WTC11 (cell line): ENCODE data around the gene SEZ6L2. TPM values are rescaled to one million over a fixed set of nuclear protein-coding genes. Genes with fewer than 3 reads are reported as not detected.

Experiments
- ATAC-seq: fragments of 200-7000 bp; cut with Tn5 transposase; 2 replicates; pipeline ENCODE4 v1.10.0; 2021; ENCODE audit warnings: mild to moderate bottlenecking, moderate library complexity
- CTCF ChIA-PET: fragments of 300-600 bp; sonication (Branson Sonifier 250); formaldehyde crosslinking; loops from one replicate; lab custom pipeline; 2021; ENCODE audit warnings: antibody characterized with exemption; lab: Charles Lee
- POLR2A ChIA-PET: fragments of 350-600 bp; sonication (Branson Sonifier 250); formaldehyde crosslinking; loops from one replicate; lab custom pipeline; 2021; ENCODE audit warnings: antibody characterized with exemption; lab: Charles Lee
- DNase-seq: peaks from one replicate; pipeline ENCODE4 v3.0.0; 2021; ENCODE audit warnings: low spot score
- H3K27ac Mint-ChIP-seq: 2 replicates; pipeline ENCODE4 v1.8.0; 2021; ENCODE audit warnings: mixed read lengths
- H3K27me3 Mint-ChIP-seq: 2 replicates; pipeline ENCODE4 v1.8.0; 2021; ENCODE audit warnings: low read depth, mild to moderate bottlenecking, moderate library complexity, mixed read lengths
- H3K36me3 Mint-ChIP-seq: 2 replicates; pipeline ENCODE4 v1.8.0; 2021; ENCODE audit warnings: mixed read lengths
- H3K4me1 Mint-ChIP-seq: 2 replicates; pipeline ENCODE4 v1.8.0; 2022; ENCODE audit warnings: mixed read lengths
- H3K4me3 Mint-ChIP-seq: 2 replicates; pipeline ENCODE4 v1.8.0; 2021; ENCODE audit warnings: mild to moderate bottlenecking, moderate library complexity, mixed read lengths
- H3K9me3 Mint-ChIP-seq: 2 replicates; pipeline ENCODE4 v1.8.0; 2021; ENCODE audit warnings: mixed read lengths
- CREM ChIP-seq: sonication (generic); formaldehyde crosslinking; IDR thresholded peaks from 2 replicates; pipeline ENCODE4 v1.8.1; 2022; ENCODE audit warnings: mild to moderate bottlenecking, missing genetic modification reagents, moderate library complexity
- FOXK1 ChIP-seq: sonication (generic); formaldehyde crosslinking; IDR thresholded peaks from 2 replicates; pipeline ENCODE4 v1.8.0; 2022; ENCODE audit warnings: mild to moderate bottlenecking, moderate library complexity, missing genetic modification reagents
- FOXP1 ChIP-seq: sonication (generic); formaldehyde crosslinking; IDR thresholded peaks from 2 replicates; pipeline ENCODE4 v1.8.0; 2022; ENCODE audit warnings: missing genetic modification reagents, mild to moderate bottlenecking, moderate library complexity, borderline replicate concordance
- NFE2L1 ChIP-seq: sonication (generic); formaldehyde crosslinking; IDR thresholded peaks from 2 replicates; pipeline ENCODE4 v1.8.1; 2023; ENCODE audit warnings: missing genetic modification reagents
- TP53 ChIP-seq: sonication (generic); formaldehyde crosslinking; IDR thresholded peaks from 2 replicates; pipeline ENCODE4 v1.8.1; 2023; ENCODE audit warnings: mild to moderate bottlenecking, missing genetic modification reagents
- total RNA-seq: library from RNA; stranded (reverse); gene quantifications from 3 replicates; pipeline ENCODE4 v1.2.3, GENCODE V29; 2021
- TF ChIP-seq, protein P1 (sequence below): fragments of 250-450 bp; sonication (Bioruptor Pico); IDR thresholded peaks from 2 replicates; pipeline ENCODE4 v1.9.0; 2021; ENCODE audit warnings: mild to moderate bottlenecking
- TF ChIP-seq, protein P2 (sequence below): sonication (generic); formaldehyde crosslinking; IDR thresholded peaks from 2 replicates; pipeline ENCODE4 v1.8.1; 2023; ENCODE audit warnings: mild to moderate bottlenecking, missing genetic modification reagents, borderline replicate concordance
- TF ChIP-seq, protein P3 (sequence below): sonication (generic); formaldehyde crosslinking; IDR thresholded peaks from 2 replicates; pipeline ENCODE4 v1.8.1; 2023; ENCODE audit warnings: mild to moderate bottlenecking, moderate library complexity, missing genetic modification reagents
- TF ChIP-seq, protein P4 (sequence below): sonication (generic); formaldehyde crosslinking; IDR thresholded peaks from 2 replicates; pipeline ENCODE4 v1.8.1; 2023; ENCODE audit warnings: mild to moderate bottlenecking, missing genetic modification reagents
- TF ChIP-seq, protein P5 (sequence below): fragments of 200-600 bp; IDR thresholded peaks from 2 replicates; pipeline ENCODE4 v1.8.0; 2022; ENCODE audit warnings: antibody characterized with exemption
- TF ChIP-seq, protein P6 (sequence below): sonication (generic); formaldehyde crosslinking; IDR thresholded peaks from 2 replicates; pipeline ENCODE4 v1.8.1; 2023; ENCODE audit warnings: mild to moderate bottlenecking, missing genetic modification reagents
- TF ChIP-seq, protein P7 (sequence below): fragments of 250-450 bp; sonication (Bioruptor Pico); IDR thresholded peaks from 2 replicates; pipeline ENCODE4 v1.9.0; 2021; ENCODE audit warnings: mild to moderate bottlenecking
- TF ChIP-seq, protein P8 (sequence below): sonication (generic); formaldehyde crosslinking; IDR thresholded peaks from 2 replicates; pipeline ENCODE4 v1.8.1; 2023; ENCODE audit warnings: mild to moderate bottlenecking, missing genetic modification reagents, moderate library complexity
- TF ChIP-seq, protein P9 (sequence below): sonication (generic); formaldehyde crosslinking; IDR thresholded peaks from 2 replicates; pipeline ENCODE4 v1.8.0; 2023; ENCODE audit warnings: mild to moderate bottlenecking, missing genetic modification reagents

SEZ6L2 gene
- total RNA-seq, 1 experiment from 2014 or later = 58.2 TPM

DNA sequence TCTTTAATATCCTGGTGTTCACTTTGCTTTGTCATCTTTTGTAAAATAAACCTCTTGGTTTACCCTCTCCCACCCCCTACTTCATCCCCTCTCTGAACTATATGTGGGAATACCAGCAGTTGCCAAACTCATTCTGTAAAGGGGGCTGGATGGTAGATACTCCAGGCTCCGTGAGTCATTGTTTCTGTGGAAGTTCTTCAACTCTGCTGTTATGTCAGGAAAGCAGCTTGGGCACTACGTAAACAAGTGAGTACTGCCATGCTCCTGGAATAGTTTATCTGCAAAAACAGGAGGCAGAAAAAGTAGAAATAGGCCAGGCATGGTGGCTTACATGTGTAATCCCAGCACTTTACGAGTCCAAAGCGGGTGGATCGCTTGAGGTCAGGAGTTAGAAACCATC, 61.5 kb downstream of the SEZ6L2 start:
- Mint-ChIP-seq H3K36me3 (no peaks in the 10 kb centered on the region), H3K9me3 (no peaks in the 10 kb centered on the region), H3K27ac (no peak overlapping the region), H3K4me3 (no peak overlapping the region), H3K27me3 (no peaks in the 10 kb centered on the region; the same call in 1 of the 2 replicates), H3K4me1 (no peaks in the 10 kb centered on the region)
- ChIA-PET POLR2A (no interaction called here), CTCF (interaction anchor here (0.7 to 2.7 kb wide), 4 partner anchors 11 to 194 kb away, joined by 3 to 30 read pairs (median 5); no protein-coding TSS in a partner anchor)
- ATAC-seq (no peak), DNase-seq (no peak)
- TF ChIP-seq, protein P1, sequence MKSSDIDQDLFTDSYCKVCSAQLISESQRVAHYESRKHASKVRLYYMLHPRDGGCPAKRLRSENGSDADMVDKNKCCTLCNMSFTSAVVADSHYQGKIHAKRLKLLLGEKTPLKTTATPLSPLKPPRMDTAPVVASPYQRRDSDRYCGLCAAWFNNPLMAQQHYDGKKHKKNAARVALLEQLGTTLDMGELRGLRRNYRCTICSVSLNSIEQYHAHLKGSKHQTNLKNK (CRISPR knock-in tag) = no peak
- TF ChIP-seq, protein P2, sequence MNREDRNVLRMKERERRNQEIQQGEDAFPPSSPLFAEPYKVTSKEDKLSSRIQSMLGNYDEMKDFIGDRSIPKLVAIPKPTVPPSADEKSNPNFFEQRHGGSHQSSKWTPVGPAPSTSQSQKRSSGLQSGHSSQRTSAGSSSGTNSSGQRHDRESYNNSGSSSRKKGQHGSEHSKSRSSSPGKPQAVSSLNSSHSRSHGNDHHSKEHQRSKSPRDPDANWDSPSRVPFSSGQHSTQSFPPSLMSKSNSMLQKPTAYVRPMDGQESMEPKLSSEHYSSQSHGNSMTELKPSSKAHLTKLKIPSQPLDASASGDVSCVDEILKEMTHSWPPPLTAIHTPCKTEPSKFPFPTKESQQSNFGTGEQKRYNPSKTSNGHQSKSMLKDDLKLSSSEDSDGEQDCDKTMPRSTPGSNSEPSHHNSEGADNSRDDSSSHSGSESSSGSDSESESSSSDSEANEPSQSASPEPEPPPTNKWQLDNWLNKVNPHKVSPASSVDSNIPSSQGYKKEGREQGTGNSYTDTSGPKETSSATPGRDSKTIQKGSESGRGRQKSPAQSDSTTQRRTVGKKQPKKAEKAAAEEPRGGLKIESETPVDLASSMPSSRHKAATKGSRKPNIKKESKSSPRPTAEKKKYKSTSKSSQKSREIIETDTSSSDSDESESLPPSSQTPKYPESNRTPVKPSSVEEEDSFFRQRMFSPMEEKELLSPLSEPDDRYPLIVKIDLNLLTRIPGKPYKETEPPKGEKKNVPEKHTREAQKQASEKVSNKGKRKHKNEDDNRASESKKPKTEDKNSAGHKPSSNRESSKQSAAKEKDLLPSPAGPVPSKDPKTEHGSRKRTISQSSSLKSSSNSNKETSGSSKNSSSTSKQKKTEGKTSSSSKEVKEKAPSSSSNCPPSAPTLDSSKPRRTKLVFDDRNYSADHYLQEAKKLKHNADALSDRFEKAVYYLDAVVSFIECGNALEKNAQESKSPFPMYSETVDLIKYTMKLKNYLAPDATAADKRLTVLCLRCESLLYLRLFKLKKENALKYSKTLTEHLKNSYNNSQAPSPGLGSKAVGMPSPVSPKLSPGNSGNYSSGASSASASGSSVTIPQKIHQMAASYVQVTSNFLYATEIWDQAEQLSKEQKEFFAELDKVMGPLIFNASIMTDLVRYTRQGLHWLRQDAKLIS (CRISPR knock-in tag) = no peak
- TF ChIP-seq, protein P3, sequence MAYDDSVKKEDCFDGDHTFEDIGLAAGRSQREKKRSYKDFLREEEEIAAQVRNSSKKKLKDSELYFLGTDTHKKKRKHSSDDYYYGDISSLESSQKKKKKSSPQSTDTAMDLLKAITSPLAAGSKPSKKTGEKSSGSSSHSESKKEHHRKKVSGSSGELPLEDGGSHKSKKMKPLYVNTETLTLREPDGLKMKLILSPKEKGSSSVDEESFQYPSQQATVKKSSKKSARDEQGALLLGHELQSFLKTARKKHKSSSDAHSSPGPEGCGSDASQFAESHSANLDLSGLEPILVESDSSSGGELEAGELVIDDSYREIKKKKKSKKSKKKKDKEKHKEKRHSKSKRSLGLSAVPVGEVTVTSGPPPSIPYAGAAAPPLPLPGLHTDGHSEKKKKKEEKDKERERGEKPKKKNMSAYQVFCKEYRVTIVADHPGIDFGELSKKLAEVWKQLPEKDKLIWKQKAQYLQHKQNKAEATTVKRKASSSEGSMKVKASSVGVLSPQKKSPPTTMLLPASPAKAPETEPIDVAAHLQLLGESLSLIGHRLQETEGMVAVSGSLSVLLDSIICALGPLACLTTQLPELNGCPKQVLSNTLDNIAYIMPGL (CRISPR knock-in tag) = no peak
- TF ChIP-seq TP53 (CRISPR knock-in tag) = no peak
- TF ChIP-seq, protein P4, sequence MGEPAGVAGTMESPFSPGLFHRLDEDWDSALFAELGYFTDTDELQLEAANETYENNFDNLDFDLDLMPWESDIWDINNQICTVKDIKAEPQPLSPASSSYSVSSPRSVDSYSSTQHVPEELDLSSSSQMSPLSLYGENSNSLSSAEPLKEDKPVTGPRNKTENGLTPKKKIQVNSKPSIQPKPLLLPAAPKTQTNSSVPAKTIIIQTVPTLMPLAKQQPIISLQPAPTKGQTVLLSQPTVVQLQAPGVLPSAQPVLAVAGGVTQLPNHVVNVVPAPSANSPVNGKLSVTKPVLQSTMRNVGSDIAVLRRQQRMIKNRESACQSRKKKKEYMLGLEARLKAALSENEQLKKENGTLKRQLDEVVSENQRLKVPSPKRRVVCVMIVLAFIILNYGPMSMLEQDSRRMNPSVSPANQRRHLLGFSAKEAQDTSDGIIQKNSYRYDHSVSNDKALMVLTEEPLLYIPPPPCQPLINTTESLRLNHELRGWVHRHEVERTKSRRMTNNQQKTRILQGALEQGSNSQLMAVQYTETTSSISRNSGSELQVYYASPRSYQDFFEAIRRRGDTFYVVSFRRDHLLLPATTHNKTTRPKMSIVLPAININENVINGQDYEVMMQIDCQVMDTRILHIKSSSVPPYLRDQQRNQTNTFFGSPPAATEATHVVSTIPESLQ = no peak
- no peak for TF ChIP-seq FOXP1 (CRISPR knock-in tag)
- TF ChIP-seq, protein P5, sequence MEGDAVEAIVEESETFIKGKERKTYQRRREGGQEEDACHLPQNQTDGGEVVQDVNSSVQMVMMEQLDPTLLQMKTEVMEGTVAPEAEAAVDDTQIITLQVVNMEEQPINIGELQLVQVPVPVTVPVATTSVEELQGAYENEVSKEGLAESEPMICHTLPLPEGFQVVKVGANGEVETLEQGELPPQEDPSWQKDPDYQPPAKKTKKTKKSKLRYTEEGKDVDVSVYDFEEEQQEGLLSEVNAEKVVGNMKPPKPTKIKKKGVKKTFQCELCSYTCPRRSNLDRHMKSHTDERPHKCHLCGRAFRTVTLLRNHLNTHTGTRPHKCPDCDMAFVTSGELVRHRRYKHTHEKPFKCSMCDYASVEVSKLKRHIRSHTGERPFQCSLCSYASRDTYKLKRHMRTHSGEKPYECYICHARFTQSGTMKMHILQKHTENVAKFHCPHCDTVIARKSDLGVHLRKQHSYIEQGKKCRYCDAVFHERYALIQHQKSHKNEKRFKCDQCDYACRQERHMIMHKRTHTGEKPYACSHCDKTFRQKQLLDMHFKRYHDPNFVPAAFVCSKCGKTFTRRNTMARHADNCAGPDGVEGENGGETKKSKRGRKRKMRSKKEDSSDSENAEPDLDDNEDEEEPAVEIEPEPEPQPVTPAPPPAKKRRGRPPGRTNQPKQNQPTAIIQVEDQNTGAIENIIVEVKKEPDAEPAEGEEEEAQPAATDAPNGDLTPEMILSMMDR = no peak
- TF ChIP-seq, protein P6, sequence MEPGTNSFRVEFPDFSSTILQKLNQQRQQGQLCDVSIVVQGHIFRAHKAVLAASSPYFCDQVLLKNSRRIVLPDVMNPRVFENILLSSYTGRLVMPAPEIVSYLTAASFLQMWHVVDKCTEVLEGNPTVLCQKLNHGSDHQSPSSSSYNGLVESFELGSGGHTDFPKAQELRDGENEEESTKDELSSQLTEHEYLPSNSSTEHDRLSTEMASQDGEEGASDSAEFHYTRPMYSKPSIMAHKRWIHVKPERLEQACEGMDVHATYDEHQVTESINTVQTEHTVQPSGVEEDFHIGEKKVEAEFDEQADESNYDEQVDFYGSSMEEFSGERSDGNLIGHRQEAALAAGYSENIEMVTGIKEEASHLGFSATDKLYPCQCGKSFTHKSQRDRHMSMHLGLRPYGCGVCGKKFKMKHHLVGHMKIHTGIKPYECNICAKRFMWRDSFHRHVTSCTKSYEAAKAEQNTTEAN (CRISPR knock-in tag) = no peak
- no peak for TF ChIP-seq CREM (CRISPR knock-in tag)
- TF ChIP-seq, protein P7, sequence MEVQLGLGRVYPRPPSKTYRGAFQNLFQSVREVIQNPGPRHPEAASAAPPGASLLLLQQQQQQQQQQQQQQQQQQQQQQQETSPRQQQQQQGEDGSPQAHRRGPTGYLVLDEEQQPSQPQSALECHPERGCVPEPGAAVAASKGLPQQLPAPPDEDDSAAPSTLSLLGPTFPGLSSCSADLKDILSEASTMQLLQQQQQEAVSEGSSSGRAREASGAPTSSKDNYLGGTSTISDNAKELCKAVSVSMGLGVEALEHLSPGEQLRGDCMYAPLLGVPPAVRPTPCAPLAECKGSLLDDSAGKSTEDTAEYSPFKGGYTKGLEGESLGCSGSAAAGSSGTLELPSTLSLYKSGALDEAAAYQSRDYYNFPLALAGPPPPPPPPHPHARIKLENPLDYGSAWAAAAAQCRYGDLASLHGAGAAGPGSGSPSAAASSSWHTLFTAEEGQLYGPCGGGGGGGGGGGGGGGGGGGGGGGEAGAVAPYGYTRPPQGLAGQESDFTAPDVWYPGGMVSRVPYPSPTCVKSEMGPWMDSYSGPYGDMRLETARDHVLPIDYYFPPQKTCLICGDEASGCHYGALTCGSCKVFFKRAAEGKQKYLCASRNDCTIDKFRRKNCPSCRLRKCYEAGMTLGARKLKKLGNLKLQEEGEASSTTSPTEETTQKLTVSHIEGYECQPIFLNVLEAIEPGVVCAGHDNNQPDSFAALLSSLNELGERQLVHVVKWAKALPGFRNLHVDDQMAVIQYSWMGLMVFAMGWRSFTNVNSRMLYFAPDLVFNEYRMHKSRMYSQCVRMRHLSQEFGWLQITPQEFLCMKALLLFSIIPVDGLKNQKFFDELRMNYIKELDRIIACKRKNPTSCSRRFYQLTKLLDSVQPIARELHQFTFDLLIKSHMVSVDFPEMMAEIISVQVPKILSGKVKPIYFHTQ (CRISPR knock-in tag) = no peak
- TF ChIP-seq, protein P8, sequence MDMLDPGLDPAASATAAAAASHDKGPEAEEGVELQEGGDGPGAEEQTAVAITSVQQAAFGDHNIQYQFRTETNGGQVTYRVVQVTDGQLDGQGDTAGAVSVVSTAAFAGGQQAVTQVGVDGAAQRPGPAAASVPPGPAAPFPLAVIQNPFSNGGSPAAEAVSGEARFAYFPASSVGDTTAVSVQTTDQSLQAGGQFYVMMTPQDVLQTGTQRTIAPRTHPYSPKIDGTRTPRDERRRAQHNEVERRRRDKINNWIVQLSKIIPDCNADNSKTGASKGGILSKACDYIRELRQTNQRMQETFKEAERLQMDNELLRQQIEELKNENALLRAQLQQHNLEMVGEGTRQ (CRISPR knock-in tag) = no peak
- TF ChIP-seq, protein P9, sequence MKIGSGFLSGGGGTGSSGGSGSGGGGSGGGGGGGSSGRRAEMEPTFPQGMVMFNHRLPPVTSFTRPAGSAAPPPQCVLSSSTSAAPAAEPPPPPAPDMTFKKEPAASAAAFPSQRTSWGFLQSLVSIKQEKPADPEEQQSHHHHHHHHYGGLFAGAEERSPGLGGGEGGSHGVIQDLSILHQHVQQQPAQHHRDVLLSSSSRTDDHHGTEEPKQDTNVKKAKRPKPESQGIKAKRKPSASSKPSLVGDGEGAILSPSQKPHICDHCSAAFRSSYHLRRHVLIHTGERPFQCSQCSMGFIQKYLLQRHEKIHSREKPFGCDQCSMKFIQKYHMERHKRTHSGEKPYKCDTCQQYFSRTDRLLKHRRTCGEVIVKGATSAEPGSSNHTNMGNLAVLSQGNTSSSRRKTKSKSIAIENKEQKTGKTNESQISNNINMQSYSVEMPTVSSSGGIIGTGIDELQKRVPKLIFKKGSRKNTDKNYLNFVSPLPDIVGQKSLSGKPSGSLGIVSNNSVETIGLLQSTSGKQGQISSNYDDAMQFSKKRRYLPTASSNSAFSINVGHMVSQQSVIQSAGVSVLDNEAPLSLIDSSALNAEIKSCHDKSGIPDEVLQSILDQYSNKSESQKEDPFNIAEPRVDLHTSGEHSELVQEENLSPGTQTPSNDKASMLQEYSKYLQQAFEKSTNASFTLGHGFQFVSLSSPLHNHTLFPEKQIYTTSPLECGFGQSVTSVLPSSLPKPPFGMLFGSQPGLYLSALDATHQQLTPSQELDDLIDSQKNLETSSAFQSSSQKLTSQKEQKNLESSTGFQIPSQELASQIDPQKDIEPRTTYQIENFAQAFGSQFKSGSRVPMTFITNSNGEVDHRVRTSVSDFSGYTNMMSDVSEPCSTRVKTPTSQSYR = no peak
- TF ChIP-seq FOXK1 (CRISPR knock-in tag) = no peak
- no peak for TF ChIP-seq NFE2L1 (CRISPR knock-in tag)
